Stimulated activated CD4-positive, alpha-beta T cell treated with anti-CD3 and anti-CD28 coated beads, Interleukin-1b, Interleukin-23, amount 100 ng/mL, for 48 hours (primary cell): Measurements from ENCODE around the gene DCUN1D1.
A peak's percentile ranks its signal among the peaks of the same experiment; 100 is the strongest.
"Not testable (repeated sequence)": the region's sequence is repeated elsewhere in the genome, so short reads cannot be mapped to it uniquely, and the experiment has no call there.

Experiments
- DNase-seq: peaks from one replicate; pipeline ENCODE4 v3.0.0-alpha.2; 2020

The DCUN1D1 gene

GRCh38 chr3:182980204-182981037 is at the start of gene DCUN1D1:
DCUN1D1 (minus strand) TSS chr3:182980538; CDS start chr3:182980489, 49 bp downstream.
- peak; percentile 88 for DNase-seq

GRCh38 chr3:183028416-183028815 is 48.1 kb upstream of the DCUN1D1 start:
- no peak for DNase-seq

GRCh38 chr3:183027276-183027675 is 46.9 kb upstream of the DCUN1D1 start:
- DNase-seq: no peak

GRCh38 chr3:183022936-183023516 is 42.7 kb upstream of the DCUN1D1 start:
- DNase-seq: no peak

- DNase-seq: no peak
Measured at GRCh38 chr3:183018421-183019192, 38.3 kb upstream of the DCUN1D1 start.

GRCh38 chr3:183015185-183015584 is 34.8 kb upstream of the DCUN1D1 start:
- no peak for DNase-seq

- DNase-seq: no peak
Measured at GRCh38 chr3:183013856-183014255, 33.5 kb upstream of the DCUN1D1 start.

GRCh38 chr3:183013074-183013473 is 32.7 kb upstream of the DCUN1D1 start:
- no peak for DNase-seq

GRCh38 chr3:183008800-183009199 is 28.5 kb upstream of the DCUN1D1 start:
- DNase-seq: no peak

- no peak for DNase-seq
Measured at GRCh38 chr3:183008303-183008702, 28.0 kb upstream of the DCUN1D1 start.

GRCh38 chr3:183006396-183007002 is 26.2 kb upstream of the DCUN1D1 start:
- DNase-seq: no peak

- no peak for DNase-seq
Measured at GRCh38 chr3:182999767-183000166, 19.4 kb upstream of the DCUN1D1 start.

- not testable (repeated sequence) for DNase-seq
Measured at GRCh38 chr3:182993486-182994201, 13.3 kb upstream of the DCUN1D1 start.

- no peak for DNase-seq
Measured at GRCh38 chr3:182989566-182989965, 9.2 kb upstream of the DCUN1D1 start.

GRCh38 chr3:182986021-182986420 is 5.7 kb upstream of the DCUN1D1 start:
- DNase-seq: no peak

- no peak for DNase-seq
Measured at GRCh38 chr3:182983876-182984275, 3.5 kb upstream of the DCUN1D1 start.

- no peak for DNase-seq
Measured at GRCh38 chr3:182981038-182981380, 671 bp upstream of the DCUN1D1 start.

- DNase-seq: no peak
Measured at GRCh38 chr3:182979674-182980191, 605 bp downstream of the DCUN1D1 start.

GRCh38 chr3:182979103-182979673 is 1.1 kb downstream of the DCUN1D1 start:
- no peak for DNase-seq

GRCh38 chr3:182978387-182978786 is 2.0 kb downstream of the DCUN1D1 start:
- DNase-seq: no peak

- DNase-seq: no peak
Measured at GRCh38 chr3:182973047-182973446, 7.3 kb downstream of the DCUN1D1 start.

GRCh38 chr3:182972387-182972786 is 8.0 kb downstream of the DCUN1D1 start:
- no peak for DNase-seq
